HepG2 (cell line): Measurements from ENCODE around the gene CEL. TPM values are rescaled to one million over a fixed set of nuclear protein-coding genes. Genes with fewer than 3 reads are reported as not detected.

Experiments used
- ATAC-seq: fragments of 200-7000 bp; cut with Tn5 transposase; 3 replicates; pipeline ENCODE4 v1.9.1; 2020; ENCODE audit warnings: mild to moderate bottlenecking, moderate library complexity
- BruUV-seq: library from RNA; stranded (reverse); fragments of 400-500 nt; replicated peaks from 2 replicates; lab custom pipeline; 2021; lab: Mats Ljungman, UMichigan
- CTCF ChIA-PET: fragments of 300-600 bp; formaldehyde crosslinking; extraction: SDS; loops from one replicate; lab custom pipeline; 2021; ENCODE audit warnings: low total read pairs, inconsistent platforms, low intra/inter-chr PET ratio; lab: Yijun Ruan, JAX
- POLR2A ChIA-PET: fragments of 350-600 bp; sonication (Branson Sonifier 250); formaldehyde crosslinking; loops from one replicate; lab custom pipeline; 2020; ENCODE audit warnings: antibody characterized with exemption, inconsistent platforms; lab: Yijun Ruan, JAX
- DNase-seq: peaks from one replicate; pipeline ENCODE4 v3.0.0-alpha.2; 2015; ENCODE audit warnings: low spot score
- FAIRE-seq: peaks from 3 replicates; lab custom pipeline; 2011; peaks lifted over from hg19 to GRCh38; lab: Jason Lieb, UNC
- H2AFZ ChIP-seq: one replicate; pipeline ENCODE4 v1.6.1; 2011; ENCODE audit warnings: low read length, inconsistent platforms
- H3K27ac ChIP-seq: fragments of 300-600 bp; 3 replicates; pipeline ENCODE4 v1.8.0; 2011; ENCODE audit warnings: mixed run types, mild to moderate bottlenecking, mixed read lengths, low read length, inconsistent platforms; ENCODE audit not compliant: insufficient read depth; ENCODE audit errors: extremely low read length
- H3K27me3 ChIP-seq, 2 experiments: fragments of 200-600 bp in 1 of 2; 2 replicates in 1 of 2; 3 replicates in 1 of 2; pipeline versions ENCODE4 v1.6.0 to v1.8.0; 2011; ENCODE audit warnings: low read length in 2 of 2, mild to moderate bottlenecking in 2 of 2, moderate library complexity in 2 of 2, inconsistent platforms in 1 of 2; ENCODE audit not compliant: insufficient read depth in 2 of 2, control insufficient read depth in 1 of 2
- H3K36me3 ChIP-seq, 2 experiments: fragments of 200-600 bp in 1 of 2; replicated peaks in 1 of 2; 2 replicates in 1 of 2; 3 replicates in 1 of 2; pipeline versions ENCODE4 v1.5.1 to v1.8.0; 2011; ENCODE audit warnings: low read length in 2 of 2, inconsistent platforms in 1 of 2; ENCODE audit not compliant: insufficient read depth in 2 of 2, control insufficient read depth in 1 of 2
- H3K4me1 ChIP-seq: 2 replicates; pipeline ENCODE4 v1.5.1; 2012; ENCODE audit warnings: low read length, inconsistent platforms; ENCODE audit not compliant: insufficient read depth
- H3K4me2 ChIP-seq: 2 replicates; pipeline ENCODE4 v1.6.0; 2011; ENCODE audit warnings: low read depth, low read length, inconsistent platforms
- H3K4me3 ChIP-seq, 3 experiments: fragments of 200-600 bp in 1 of 3; sonication (generic), shearing (Covaris generic) in 1 of 3; replicated peaks in 1 of 3; 2 replicates each; pipeline ENCODE4 v1.5.1; 2011 to 2016; ENCODE audit warnings: low read length in 3 of 3, inconsistent platforms in 2 of 3, low read depth in 2 of 3, mild to moderate bottlenecking in 2 of 3, control low read depth in 1 of 3, mixed read lengths in 1 of 3; ENCODE audit not compliant: insufficient read depth in 1 of 3
- H3K79me2 ChIP-seq: one replicate; pipeline ENCODE4 v1.6.1; 2011; ENCODE audit warnings: low read length, inconsistent platforms; ENCODE audit not compliant: insufficient read depth
- H3K9ac ChIP-seq: 2 replicates; pipeline ENCODE4 v1.6.0; 2011; ENCODE audit warnings: mild to moderate bottlenecking, low read depth, low read length, inconsistent platforms; ENCODE audit not compliant: insufficient read depth
- H3K9me3 ChIP-seq: 2 replicates; pipeline ENCODE4 v1.5.1; 2012; ENCODE audit warnings: mild to moderate bottlenecking, low read length
- H4K20me1 ChIP-seq: 2 replicates; pipeline ENCODE4 v1.6.0; 2011; ENCODE audit warnings: inconsistent platforms, mild to moderate bottlenecking, low read length, moderate library complexity; ENCODE audit not compliant: insufficient read depth
- AHR ChIP-seq: IDR thresholded peaks from 2 replicates; pipeline ENCODE4 v1.6.1; 2018; ENCODE audit warnings: missing genetic modification reagents, missing compliant biosample characterization
- ATM ChIP-seq: fragments of 450-650 bp; IDR thresholded peaks from 2 replicates; pipeline ENCODE4 v1.7.1; 2017; ENCODE audit warnings: mild to moderate bottlenecking, borderline replicate concordance
- CEBPZ ChIP-seq: IDR thresholded peaks from 2 replicates; pipeline ENCODE4 v1.6.1; 2012; ENCODE audit warnings: low read length, improper control_type of control experiment
- EZH2 ChIP-seq: conservative IDR thresholded peaks from 2 replicates; pipeline ENCODE4 v1.6.1; 2012; ENCODE audit warnings: mild to moderate bottlenecking, low read depth, low read length, moderate library complexity
- HOXA3 ChIP-seq: sonication (generic); formaldehyde crosslinking; IDR thresholded peaks from 2 replicates; pipeline ENCODE4 v1.5.0; 2020; ENCODE audit warnings: missing genetic modification reagents
- MAF1 ChIP-seq: sonication (generic); formaldehyde crosslinking; IDR thresholded peaks from 2 replicates; pipeline ENCODE4 v1.5.0; 2020; ENCODE audit warnings: missing genetic modification reagents, borderline replicate concordance
- MTA3 ChIP-seq: sonication (generic); formaldehyde crosslinking; IDR thresholded peaks from 2 replicates; pipeline ENCODE4 v1.4.0; 2020; ENCODE audit warnings: missing genetic modification reagents
- SETDB1 ChIP-seq: sonication (generic); formaldehyde crosslinking; IDR thresholded peaks from 2 replicates; pipeline ENCODE4 v1.5.1; 2020; ENCODE audit warnings: missing genetic modification reagents, mild to moderate bottlenecking, borderline replicate concordance
- SMYD3 ChIP-seq: sonication (generic); formaldehyde crosslinking; IDR thresholded peaks from 2 replicates; pipeline ENCODE4 v1.8.1; 2023; ENCODE audit warnings: mild to moderate bottlenecking, missing genetic modification reagents
- ZBTB38 ChIP-seq: sonication (generic); formaldehyde crosslinking; IDR thresholded peaks from 2 replicates; pipeline ENCODE4 v1.5.1; 2020; ENCODE audit warnings: mild to moderate bottlenecking, missing genetic modification reagents
- ZFP41 ChIP-seq: sonication (generic); formaldehyde crosslinking; IDR thresholded peaks from 2 replicates; pipeline ENCODE4 v1.4.0; 2020; ENCODE audit warnings: mild to moderate bottlenecking, missing genetic modification reagents, borderline replicate concordance
- ZNF235 ChIP-seq: sonication (generic); formaldehyde crosslinking; IDR thresholded peaks from 2 replicates; pipeline ENCODE4 v1.8.1; 2023; ENCODE audit warnings: mild to moderate bottlenecking, missing genetic modification reagents, borderline replicate concordance
- ZNF253 ChIP-seq: sonication (generic); formaldehyde crosslinking; IDR thresholded peaks from 2 replicates; pipeline ENCODE4 v1.8.0; 2022; ENCODE audit warnings: mild to moderate bottlenecking, missing genetic modification reagents, borderline replicate concordance
- ZNF274 ChIP-seq: sonication (generic); formaldehyde crosslinking; IDR thresholded peaks from 2 replicates; pipeline ENCODE4 v1.5.1; 2020; ENCODE audit warnings: mild to moderate bottlenecking, missing genetic modification reagents
- ZNF670 ChIP-seq: sonication (generic); formaldehyde crosslinking; IDR thresholded peaks from 2 replicates; pipeline ENCODE4 v1.8.0; 2022; ENCODE audit warnings: mild to moderate bottlenecking, missing genetic modification reagents, borderline replicate concordance
- ZNF879 ChIP-seq: sonication (generic); formaldehyde crosslinking; IDR thresholded peaks from 2 replicates; pipeline ENCODE4 v1.8.1; 2023; ENCODE audit warnings: missing genetic modification reagents
- ZSCAN22 ChIP-seq: sonication (generic); formaldehyde crosslinking; IDR thresholded peaks from 2 replicates; pipeline ENCODE4 v1.4.0; 2020; ENCODE audit warnings: mild to moderate bottlenecking, missing genetic modification reagents
- ZSCAN9 ChIP-seq: IDR thresholded peaks from 2 replicates; pipeline ENCODE4 v1.6.1; 2016; ENCODE audit warnings: borderline replicate concordance
- WGBS: methylation state at CpG from one replicate; pipeline ENCODE4 v1.1.6; 2017; ENCODE audit warnings: low lambda C conversion rate; 5-methylcytosine and 5-hydroxymethylcytosine counted together
- in situ Hi-C: cut with HindIII; loops from 2 replicates; pipeline ENCODE4 v1.10.0; 2017; ENCODE audit warnings: low pct_unique_long_range_greater_than_20kb; ENCODE audit not compliant: extremely low pct_ligation_motif_present
- intact Hi-C: fragments of 100-400 bp; cut with micrococcal nuclease; formaldehyde crosslinking; loops from one replicate; pipeline ENCODE4 v1.10.0; 2022; ENCODE audit not compliant: unreplicated experiment
- polyA plus RNA-seq, 8 experiments: library from polyadenylated mRNA; depleted of rRNA in 3 of 8; stranded (reverse) in 7 of 8; unstranded in 1 of 8; fragments of >200 nt; fragmentation: Illumina TruSeq in 4 of 8; extraction: Trizol in 4 of 8; gene quantifications; 2 replicates each; pipeline versions ENCODE4 v1.2.1 to v1.2.3, GENCODE V29; 2011 to 2016; ENCODE audit warnings: low read depth in 4 of 8, missing spikeins in 1 of 8, mixed read lengths in 1 of 8; ENCODE audit not compliant: insufficient read depth in 1 of 8
- total RNA-seq, 5 experiments: library from RNA; depleted of rRNA; stranded (reverse); fragments of >200 nt; fragmentation: Illumina TruSeq; extraction: Trizol; gene quantifications; 2 replicates each; pipeline ENCODE4 v1.2.3, GENCODE V29; 2016; ENCODE audit warnings: low read depth in 1 of 5
- TF ChIP-seq, protein P1 (sequence below): sonication (generic); formaldehyde crosslinking; IDR thresholded peaks from 2 replicates; pipeline ENCODE4 v1.8.0; 2022; ENCODE audit warnings: missing genetic modification reagents, mild to moderate bottlenecking, moderate library complexity, borderline replicate concordance

The CEL gene
- total and polyA plus RNA-seq, 2 of the 13 experiments (the other 11 are each of a cell fraction or from before 2014, with no cell fraction given), result 0.63 to 1.5 TPM

DNA sequence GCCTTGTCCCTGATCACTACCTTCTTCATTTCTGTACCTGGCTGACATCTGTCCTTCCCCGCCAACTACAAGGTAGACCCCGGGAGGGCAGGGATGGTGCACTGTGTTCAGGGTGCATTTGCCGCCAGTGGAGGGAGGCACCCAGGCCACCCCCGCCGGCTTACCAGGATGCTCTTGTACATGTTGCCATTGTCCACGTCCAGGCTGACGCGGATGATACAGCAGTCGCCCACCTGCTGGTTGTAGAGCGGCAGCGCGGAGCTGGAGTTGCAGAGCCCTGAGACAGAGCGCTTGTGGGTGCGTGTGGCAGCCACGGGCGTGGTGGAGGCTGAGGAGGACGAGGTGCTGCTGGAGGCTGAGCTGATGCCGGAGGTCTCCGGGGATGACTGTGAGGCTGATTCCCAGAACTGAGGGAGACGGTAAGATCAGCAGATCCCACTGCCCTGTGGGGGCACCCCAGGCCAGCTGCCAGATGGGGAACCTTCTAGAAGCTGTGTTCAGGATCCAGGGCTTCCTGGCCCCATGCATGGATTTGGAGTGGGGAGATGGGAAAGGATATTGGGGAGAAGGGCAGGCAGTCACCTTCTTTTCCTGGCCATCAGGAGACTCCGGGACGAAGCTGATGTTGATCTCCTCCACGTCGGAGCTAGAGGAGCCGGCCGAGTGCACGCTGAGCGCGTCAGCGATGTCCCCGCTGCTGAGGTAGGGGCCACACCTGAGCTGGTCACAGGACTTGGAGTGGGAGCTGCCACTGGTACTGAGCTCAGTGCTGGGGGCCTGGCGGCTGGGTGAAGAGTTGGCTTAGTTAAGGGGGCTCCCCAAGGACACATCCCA is 39.8 kb downstream of the CEL start:
- WGBS, result 93% methylated on average over 29 of the region's 32 CpGs
- TF ChIP-seq SMYD3 (CRISPR knock-in tag), result no peak
- TF ChIP-seq ZFP41 (CRISPR knock-in tag), result no peak
- TF ChIP-seq ZNF670 (CRISPR knock-in tag), result no peak
- TF ChIP-seq ZSCAN9, result no peak
- TF ChIP-seq, protein P1, sequence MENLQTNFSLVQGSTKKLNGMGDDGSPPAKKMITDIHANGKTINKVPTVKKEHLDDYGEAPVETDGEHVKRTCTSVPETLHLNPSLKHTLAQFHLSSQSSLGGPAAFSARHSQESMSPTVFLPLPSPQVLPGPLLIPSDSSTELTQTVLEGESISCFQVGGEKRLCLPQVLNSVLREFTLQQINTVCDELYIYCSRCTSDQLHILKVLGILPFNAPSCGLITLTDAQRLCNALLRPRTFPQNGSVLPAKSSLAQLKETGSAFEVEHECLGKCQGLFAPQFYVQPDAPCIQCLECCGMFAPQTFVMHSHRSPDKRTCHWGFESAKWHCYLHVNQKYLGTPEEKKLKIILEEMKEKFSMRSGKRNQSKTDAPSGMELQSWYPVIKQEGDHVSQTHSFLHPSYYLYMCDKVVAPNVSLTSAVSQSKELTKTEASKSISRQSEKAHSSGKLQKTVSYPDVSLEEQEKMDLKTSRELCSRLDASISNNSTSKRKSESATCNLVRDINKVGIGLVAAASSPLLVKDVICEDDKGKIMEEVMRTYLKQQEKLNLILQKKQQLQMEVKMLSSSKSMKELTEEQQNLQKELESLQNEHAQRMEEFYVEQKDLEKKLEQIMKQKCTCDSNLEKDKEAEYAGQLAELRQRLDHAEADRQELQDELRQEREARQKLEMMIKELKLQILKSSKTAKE (CRISPR knock-in tag), result no peak
- TF ChIP-seq MTA3, result no peak
- no peak for TF ChIP-seq ZNF879
- TF ChIP-seq EZH2, result no peak
- TF ChIP-seq SETDB1 (CRISPR knock-in tag), result no peak
- no peak for TF ChIP-seq ZNF253 (CRISPR knock-in tag)
- no peak for TF ChIP-seq AHR (CRISPR knock-in tag)
- TF ChIP-seq ZNF235 (CRISPR knock-in tag), result no peak
- no peak for TF ChIP-seq MAF1
- no peak for TF ChIP-seq ZNF274 (CRISPR knock-in tag)
- TF ChIP-seq ZSCAN22 (CRISPR knock-in tag), result no peak
- TF ChIP-seq HOXA3 (CRISPR knock-in tag), result no peak
- no peak for TF ChIP-seq ATM
- TF ChIP-seq CEBPZ, result no peak
- TF ChIP-seq ZBTB38 (CRISPR knock-in tag), result no peak

More for the DNA sequence above, 39.8 kb downstream of the CEL start:
- H3K27ac ChIP-seq, result no peak overlapping the region
- H3K27me3 ChIP-seq, result no peaks in the 10 kb centered on the region
- POLR2A ChIA-PET, result interaction anchor here (1.0 kb wide), 1 partner anchor 71 kb away, joined by 4 read pairs; the partner anchor contains the start of gene GTF3C5
- intact Hi-C loops, result no loop called here
- FAIRE-seq, result no peak
- no peaks in the 10 kb centered on the region for H3K4me1 ChIP-seq
- no peak overlapping the region for H3K4me2 ChIP-seq
- CTCF ChIA-PET, result interaction anchor here (5.1 kb wide), 1 partner anchor 45 kb away, joined by 70 read pairs; no protein-coding TSS in a partner anchor
- peaks cover 4% of the 10 kb centered on the region; the same call in 1 of the 2 replicates for H4K20me1 ChIP-seq
- H3K4me3 ChIP-seq, result no peak overlapping the region
- BruUV-seq, result no TSS peak
- no peak overlapping the region for H2AFZ ChIP-seq
- ATAC-seq, result no peak
- H3K9ac ChIP-seq, result no peak overlapping the region
- H3K79me2 ChIP-seq, result no peaks in the 10 kb centered on the region
- H3K36me3 ChIP-seq, result peaks cover 23 to 55% of the 10 kb centered on the region in 2 experiments; a peak in 4 of 5 replicates
- in situ Hi-C loops, result no loop called here
- no peaks in the 10 kb centered on the region for H3K9me3 ChIP-seq
- DNase-seq, result no peak
